CD8-positive, alpha-beta memory T cell (primary cell): Measurements from ENCODE around the gene PPP1R2. TPM values are rescaled to one million over a fixed set of nuclear protein-coding genes. Genes with fewer than 3 reads are reported as not detected.
A peak's percentile ranks its signal among the peaks of the same experiment; 100 is the strongest.
"Not testable (repeated sequence)": the region's sequence is repeated elsewhere in the genome, so short reads cannot be mapped to it uniquely, and the experiment has no call there.

Source experiments
- CTCF ChIA-PET: fragments of 350-600 bp; sonication (Branson Sonifier 250); formaldehyde crosslinking; loops from one replicate; lab custom pipeline; 2021; ENCODE audit warnings: antibody characterized with exemption; lab: Charles Lee
- POLR2A ChIA-PET: fragments of 350-600 bp; sonication (Branson Sonifier 250); formaldehyde crosslinking; loops from one replicate; lab custom pipeline; 2021; ENCODE audit warnings: antibody characterized with exemption; lab: Charles Lee
- DNase-seq, 5 donors: peaks; one replicate each; pipeline versions ENCODE4 v3.0.0 to v3.0.0-alpha.2; 2020 to 2022; ENCODE audit warnings: mixed read lengths in 1 of 5
- H3K27ac ChIP-seq: one replicate; pipeline ENCODE4 v1.7.0; 2013; ENCODE audit warnings: low read depth, mild to moderate bottlenecking, low read length, moderate library complexity
- H3K27me3 ChIP-seq: 2 replicates; pipeline ENCODE4 v1.7.0; 2013; ENCODE audit warnings: low read length, mild to moderate bottlenecking; ENCODE audit not compliant: insufficient read depth, poor library complexity, severe bottlenecking
- H3K36me3 ChIP-seq: 2 replicates; pipeline ENCODE4 v1.7.0; 2013; ENCODE audit warnings: mild to moderate bottlenecking, low read length, moderate library complexity; ENCODE audit not compliant: insufficient read depth
- H3K4me1 ChIP-seq: 2 replicates; pipeline ENCODE4 v1.7.0; 2013; ENCODE audit warnings: mild to moderate bottlenecking, low read length, moderate library complexity; ENCODE audit not compliant: insufficient read depth
- H3K4me3 ChIP-seq: 2 replicates; pipeline ENCODE4 v1.7.0; 2013; ENCODE audit warnings: mild to moderate bottlenecking, low read length
- H3K9me3 ChIP-seq: 2 replicates; pipeline ENCODE4 v1.7.0; 2013; ENCODE audit warnings: mild to moderate bottlenecking, low read length
- H3K27ac Mint-ChIP-seq, 8 donors: one replicate each; pipeline ENCODE4 v1.8.0; 2020 to 2021; ENCODE audit warnings: mixed read lengths in 8 of 8, mild to moderate bottlenecking in 6 of 8, inconsistent platforms in 3 of 8, moderate library complexity in 3 of 8
- H3K27me3 Mint-ChIP-seq, 2 donors: one replicate each; pipeline ENCODE4 v1.8.0; 2020 to 2021; ENCODE audit warnings: mixed read lengths in 2 of 2, mild to moderate bottlenecking in 1 of 2, moderate library complexity in 1 of 2
- H3K36me3 Mint-ChIP-seq, 3 donors: one replicate each; pipeline ENCODE4 v1.8.0; 2020 to 2021; ENCODE audit warnings: mixed read lengths in 3 of 3, inconsistent platforms in 1 of 3, mild to moderate bottlenecking in 1 of 3
- H3K4me1 Mint-ChIP-seq, 3 donors: one replicate each; pipeline ENCODE4 v1.8.0; 2020 to 2021; ENCODE audit warnings: mixed read lengths in 3 of 3, inconsistent platforms in 1 of 3, mild to moderate bottlenecking in 1 of 3
- H3K4me3 Mint-ChIP-seq, 7 donors: one replicate each; pipeline ENCODE4 v1.8.0; 2020 to 2021; ENCODE audit warnings: mixed read lengths in 7 of 7, mild to moderate bottlenecking in 6 of 7, moderate library complexity in 4 of 7, inconsistent platforms in 2 of 7
- H3K9me3 Mint-ChIP-seq, 5 donors: one replicate each; pipeline ENCODE4 v1.8.0; 2020 to 2022; ENCODE audit warnings: mixed read lengths in 5 of 5, mild to moderate bottlenecking in 3 of 5, moderate library complexity in 2 of 5, inconsistent platforms in 1 of 5
- polyA plus RNA-seq: library from polyadenylated mRNA; unstranded; fragments of 300-500 nt; fragmentation: Illumina TruSeq; gene quantifications from one replicate; pipeline ENCODE4 v1.2.3, GENCODE V29; 2021
- total RNA-seq, 2 experiments: library from RNA; stranded (reverse); gene quantifications; one replicate each; pipeline ENCODE4 v1.2.3, GENCODE V29; 2021

The PPP1R2 gene
- total RNA-seq, result 100 to 1,000 TPM; 106 to 109 TPM
- 209 TPM for polyA plus RNA-seq

GRCh38 chr3:195542698-195543499 is at the start of gene PPP1R2:
Gene PPP1R2 (minus strand): TSS chr3:195543325. CDS start chr3:195543025, 300 bp downstream.
- no peaks in the 10 kb centered on the region for H3K27me3 Mint-ChIP-seq
- no peaks in the 10 kb centered on the region for H3K9me3 Mint-ChIP-seq
- peaks cover 75 to 82% (median 81%) of the 10 kb centered on the region in 3 donors for H3K4me1 Mint-ChIP-seq
- ChIA-PET POLR2A (interaction anchor here (0.5 to 3.9 kb wide), 14 partner anchors 9 to 856 kb away, joined by 3 to 36 read pairs (median 4); partner anchors contain the start of genes ACAP2 and XXYLT1), CTCF (interaction anchor here (0.6 to 3.8 kb wide), 15 partner anchors 9 to 307 kb away, joined by 3 to 24 read pairs (median 3); partner anchors contain the start of gene XXYLT1)
- H3K27ac ChIP-seq, result peak within 1 kb of the TSS; percentile 88
- H3K4me3 ChIP-seq, result peak within 1 kb of the TSS; percentile 85
- H3K4me1 ChIP-seq, result peaks cover 71% of the 10 kb centered on the region
- no peaks in the 10 kb centered on the region for H3K9me3 ChIP-seq
- DNase-seq, result peak; percentile 89 to 93 (median 92)
- H3K27me3 ChIP-seq, result no peaks in the 10 kb centered on the region
- no peaks in the 10 kb centered on the region for H3K36me3 ChIP-seq
- peaks cover 0 to 41% (median 4%) of the 10 kb centered on the region in 3 donors for H3K36me3 Mint-ChIP-seq
- peak within 1 kb of the TSS; percentile 85 to 98 (median 95) for H3K4me3 Mint-ChIP-seq
- peak within 1 kb of the TSS; percentile 84 to 99 (median 95) for H3K27ac Mint-ChIP-seq

GRCh38 chr3:195591852-195592251 is 48.7 kb upstream of the PPP1R2 start:
- H3K36me3 Mint-ChIP-seq, result no peaks in the 10 kb centered on the region
- no peaks in the 10 kb centered on the region for H3K4me1 Mint-ChIP-seq
- H3K9me3 Mint-ChIP-seq, result no peaks in the 10 kb centered on the region
- CTCF ChIA-PET, result no interaction called here
- Histone ChIP-seq H3K27ac (no peak overlapping the region), H3K4me1 (peaks cover 10% of the 10 kb centered on the region), H3K4me3 (no peak overlapping the region), H3K27me3 (no peaks in the 10 kb centered on the region), H3K36me3 (no peaks in the 10 kb centered on the region), H3K9me3 (no peaks in the 10 kb centered on the region)
- POLR2A ChIA-PET, result no interaction called here
- H3K4me3 Mint-ChIP-seq, result no peak overlapping the region
- H3K27ac Mint-ChIP-seq, result no peak overlapping the region
- DNase-seq, result no peak
- H3K27me3 Mint-ChIP-seq, result no peaks in the 10 kb centered on the region

GRCh38 chr3:195591220-195591619 is 48.1 kb upstream of the PPP1R2 start:
- no peaks in the 10 kb centered on the region for H3K9me3 Mint-ChIP-seq

GRCh38 chr3:195590381-195590780 is 47.3 kb upstream of the PPP1R2 start:
- H3K36me3 Mint-ChIP-seq, H3K9me3 ChIP-seq, H3K9me3 Mint-ChIP-seq, H3K27me3 Mint-ChIP-seq, H3K36me3 ChIP-seq, H3K27me3 ChIP-seq, H3K27ac ChIP-seq, H3K4me3 ChIP-seq, H3K4me1 Mint-ChIP-seq, H3K4me3 Mint-ChIP-seq, H3K27ac Mint-ChIP-seq, DNase-seq, POLR2A ChIA-PET: not testable (repeated sequence)
- CTCF ChIA-PET, result interaction anchor here (1.3 kb wide), 1 partner anchor 12 kb away, joined by 3 read pairs; no protein-coding TSS in a partner anchor
- peaks cover 16% of the 10 kb centered on the region for H3K4me1 ChIP-seq

More at GRCh38 chr3:195591220-195591619, 48.1 kb upstream of the PPP1R2 start:
- Histone ChIP-seq H3K27ac (no peak overlapping the region), H3K36me3 (no peaks in the 10 kb centered on the region), H3K4me1 (peaks cover 16% of the 10 kb centered on the region), H3K27me3 (no peaks in the 10 kb centered on the region), H3K4me3 (no peak overlapping the region), H3K9me3 (no peaks in the 10 kb centered on the region)
- Mint-ChIP-seq H3K27me3 (no peaks in the 10 kb centered on the region), H3K4me1 (no peaks in the 10 kb centered on the region), H3K4me3 (no peak overlapping the region), H3K36me3 (no peaks in the 10 kb centered on the region), H3K27ac (no peak overlapping the region)
- ChIA-PET CTCF (no interaction called here), POLR2A (no interaction called here)
- no peak for DNase-seq

GRCh38 chr3:195589796-195590195 is 46.7 kb upstream of the PPP1R2 start:
- H3K4me1 Mint-ChIP-seq, H3K36me3 ChIP-seq, H3K4me3 ChIP-seq, H3K27me3 ChIP-seq, H3K27ac Mint-ChIP-seq, H3K9me3 Mint-ChIP-seq, H3K36me3 Mint-ChIP-seq, H3K27ac ChIP-seq, DNase-seq, H3K4me3 Mint-ChIP-seq, H3K27me3 Mint-ChIP-seq, POLR2A ChIA-PET, H3K9me3 ChIP-seq: not testable (repeated sequence)
- peaks cover 16% of the 10 kb centered on the region for H3K4me1 ChIP-seq
- CTCF ChIA-PET, result interaction anchor here (1.3 kb wide), 1 partner anchor 13 kb away, joined by 3 read pairs; no protein-coding TSS in a partner anchor

- H3K27me3 ChIP-seq, result no peaks in the 10 kb centered on the region
- no peak overlapping the region for H3K4me3 ChIP-seq
- ChIA-PET CTCF (no interaction called here), POLR2A (no interaction called here)
- no peaks in the 10 kb centered on the region for H3K4me1 Mint-ChIP-seq
- no peak overlapping the region for H3K27ac Mint-ChIP-seq
- peaks cover 16% of the 10 kb centered on the region for H3K4me1 ChIP-seq
- peaks cover 8 to 9% of the 10 kb centered on the region in 2 donors for H3K27me3 Mint-ChIP-seq
- H3K9me3 Mint-ChIP-seq, result no peaks in the 10 kb centered on the region
- no peak overlapping the region for H3K4me3 Mint-ChIP-seq
- no peaks in the 10 kb centered on the region for H3K36me3 ChIP-seq
- no peak overlapping the region for H3K27ac ChIP-seq
- peak in 1 of 5 donors; percentile 27 for DNase-seq
- no peaks in the 10 kb centered on the region for H3K36me3 Mint-ChIP-seq
- H3K9me3 ChIP-seq, result no peaks in the 10 kb centered on the region
Observed at GRCh38 chr3:195587824-195588223, 44.7 kb upstream of the PPP1R2 start.

- H3K9me3 ChIP-seq, result no peaks in the 10 kb centered on the region
- Mint-ChIP-seq H3K36me3 (no peaks in the 10 kb centered on the region), H3K27ac (no peak overlapping the region), H3K27me3 (peaks cover 8 to 9% of the 10 kb centered on the region in 2 donors), H3K4me1 (no peaks in the 10 kb centered on the region), H3K9me3 (no peaks in the 10 kb centered on the region), H3K4me3 (no peak overlapping the region)
- ChIA-PET CTCF (no interaction called here), POLR2A (no interaction called here)
- H3K4me3 ChIP-seq, result no peak overlapping the region
- no peaks in the 10 kb centered on the region for H3K36me3 ChIP-seq
- H3K4me1 ChIP-seq, result peaks cover 16% of the 10 kb centered on the region
- no peak for DNase-seq
- H3K27ac ChIP-seq, result no peak overlapping the region
- H3K27me3 ChIP-seq, result no peaks in the 10 kb centered on the region
Observed at GRCh38 chr3:195587406-195587805, 44.3 kb upstream of the PPP1R2 start.

- no peak overlapping the region for H3K27ac ChIP-seq
- H3K27ac Mint-ChIP-seq, result no peak overlapping the region
- H3K4me3 ChIP-seq, result no peak overlapping the region
- H3K4me1 Mint-ChIP-seq, result no peaks in the 10 kb centered on the region
- DNase-seq, result no peak
- no peaks in the 10 kb centered on the region for H3K36me3 Mint-ChIP-seq
- no peaks in the 10 kb centered on the region for H3K27me3 ChIP-seq
- no peaks in the 10 kb centered on the region for H3K36me3 ChIP-seq
- H3K9me3 ChIP-seq, result no peaks in the 10 kb centered on the region
- H3K27me3 Mint-ChIP-seq, result peaks cover 9 to 11% of the 10 kb centered on the region in 2 donors
- ChIA-PET POLR2A (no interaction called here), CTCF (interaction anchor here (1.4 kb wide), 1 partner anchor 20 kb away, joined by 3 read pairs; no protein-coding TSS in a partner anchor)
- no peak overlapping the region for H3K4me3 Mint-ChIP-seq
- H3K9me3 Mint-ChIP-seq, result no peaks in the 10 kb centered on the region
- H3K4me1 ChIP-seq, result peaks cover 16% of the 10 kb centered on the region
Observed at GRCh38 chr3:195584543-195584870, 41.4 kb upstream of the PPP1R2 start.
